Heart left ventricle (tissue), 13 donors: ENCODE measurements around the gene C2CD2.

ENCODE experiments used
- CTCF ChIP-seq, 12 donors: fragments of 200-600 bp; sonication (generic) in 4 of 12; IDR thresholded peaks; one replicate each; pipeline versions ENCODE4 v1.5.0 to v1.8.0; 2018 to 2022; ENCODE audit warnings: antibody characterized with exemption in 12 of 12, mild to moderate bottlenecking in 5 of 12
- POLR2A ChIP-seq, 2 donors: fragments of 450-650 bp; IDR thresholded peaks; one replicate each; pipeline ENCODE4 v1.6.1; 2017; ENCODE audit warnings: antibody characterized with exemption in 2 of 2, mild to moderate bottlenecking in 2 of 2, moderate library complexity in 2 of 2
- donor health status: ischemic (EF 13 %, LVEDD 7.1; RV severe dilation, severe dysfunction).
- donor health status: DM: no; HTN: yes; CAD: no.
- donor health status: DM: no; HTN: no; CAD: no.
- donor health status: ischemic (EF 25% LVEDD 6.9; RV normal size, moderate dysfunction).
- donor health status: ischemic (EF 25% LVEDD 5.7; RV mildly dilated, moderate dysfunction).
- donor health status: ischemic (EF 35%, LVEDD 5.7; RV mildly dilated, moderate dysfunction).
- donor health status: nonischemic (EF 11% LVEDD 7.7; RV severe dilation, severe dysfunction).
- donor health status: DM: yes; HTN: yes; CAD: no.
- donor health status: PGD.
- donor health status: ischemic (EF 29% LVEDD 5.4; RV normal size, mild dysfunction).
- donor health status: nonischemic (EF 23%, LVEDD 6.1; RV moderate dilation, normal function).

GRCh38 chr21:41900401-41900800 lies 53.4 kb downstream of the C2CD2 start:
- TF ChIP-seq CTCF (IDR thresholded peaks at IDR 0.05) (no peak), POLR2A (IDR thresholded peaks at IDR 0.05) (no peak)
